ENCODE data around the gene THRB.

THRB gene

GRCh38 chr3:24487325-24488262 lies 7.1 kb downstream of the THRB start:
- DNase-seq, result no peak

- DNase-seq, result no peak
Measured at GRCh38 chr3:24485511-24485910, 9.1 kb downstream of the THRB start.

- DNase-seq, result no peak
Measured at GRCh38 chr3:24483873-24484272, 10.8 kb downstream of the THRB start.

GRCh38 chr3:24482096-24482705 lies 12.4 kb downstream of the THRB start:
- DNase-seq, result no peak

- DNase-seq, result no peak
Measured at GRCh38 chr3:24481193-24481592, 13.5 kb downstream of the THRB start.

- no peak for DNase-seq
Measured at GRCh38 chr3:24480497-24480896, 14.2 kb downstream of the THRB start.

GRCh38 chr3:24479816-24480215 lies 14.8 kb downstream of the THRB start:
- DNase-seq, result no peak

- DNase-seq, result no peak
Measured at GRCh38 chr3:24476871-24477656, 17.6 kb downstream of the THRB start.

- DNase-seq, result no peak
Measured at GRCh38 chr3:24475925-24476324, 18.7 kb downstream of the THRB start.

- DNase-seq, result no peak
Measured at GRCh38 chr3:24474862-24475261, 19.8 kb downstream of the THRB start.

- DNase-seq, result no peak
Measured at GRCh38 chr3:24472358-24472757, 22.3 kb downstream of the THRB start.

- no peak for DNase-seq
Measured at GRCh38 chr3:24471486-24471885, 23.2 kb downstream of the THRB start.

- DNase-seq, result no peak
Measured at GRCh38 chr3:24470277-24470676, 24.4 kb downstream of the THRB start.

- DNase-seq, result no peak
Measured at GRCh38 chr3:24464389-24464788, 30.3 kb downstream of the THRB start.

- no peak for DNase-seq
Measured at GRCh38 chr3:24462737-24463136, 31.9 kb downstream of the THRB start.

- DNase-seq, result no peak
Measured at GRCh38 chr3:24460974-24461373, 33.7 kb downstream of the THRB start.

- DNase-seq, result no peak
Measured at GRCh38 chr3:24457719-24458118, 36.9 kb downstream of the THRB start.

- no peak for DNase-seq
Measured at GRCh38 chr3:24454856-24455255, 39.8 kb downstream of the THRB start.

GRCh38 chr3:24454393-24454792 lies 40.3 kb downstream of the THRB start:
- DNase-seq, result no peak

GRCh38 chr3:24451461-24452099 lies 43.1 kb downstream of the THRB start:
- DNase-seq, result no peak

GRCh38 chr3:24450160-24450907 lies 44.3 kb downstream of the THRB start:
- no peak for DNase-seq

- DNase-seq, result no peak
Measured at GRCh38 chr3:24447836-24448235, 46.8 kb downstream of the THRB start.
